Endothelial cell (in vitro differentiated cells): ENCODE measurements around the gene OTULIN. TPM values are rescaled to one million over a fixed set of nuclear protein-coding genes. Genes with fewer than 3 reads are reported as not detected.

Experiments used
- DNase-seq: peaks from one replicate; pipeline ENCODE4 v3.0.0; 2021; ENCODE audit warnings: low spot score
- H3K27ac Mint-ChIP-seq: one replicate; pipeline ENCODE4 v1.8.0; 2021; ENCODE audit warnings: mixed read lengths, inconsistent platforms; ENCODE audit not compliant: unreplicated experiment
- H3K27me3 Mint-ChIP-seq: one replicate; pipeline ENCODE4 v1.8.0; 2021; ENCODE audit warnings: mild to moderate bottlenecking, moderate library complexity, mixed read lengths, inconsistent platforms; ENCODE audit not compliant: unreplicated experiment
- H3K36me3 Mint-ChIP-seq: one replicate; pipeline ENCODE4 v1.8.0; 2021; ENCODE audit warnings: mild to moderate bottlenecking, low read depth, mixed read lengths, inconsistent platforms; ENCODE audit not compliant: unreplicated experiment
- H3K4me1 Mint-ChIP-seq: one replicate; pipeline ENCODE4 v1.8.0; 2021; ENCODE audit warnings: mild to moderate bottlenecking, mixed read lengths, inconsistent platforms; ENCODE audit not compliant: unreplicated experiment
- H3K4me3 Mint-ChIP-seq: one replicate; pipeline ENCODE4 v1.8.0; 2021; ENCODE audit warnings: mild to moderate bottlenecking, mixed read lengths, inconsistent platforms; ENCODE audit not compliant: unreplicated experiment
- H3K9me3 Mint-ChIP-seq: one replicate; pipeline ENCODE4 v1.8.0; 2021; ENCODE audit warnings: mixed read lengths, inconsistent platforms; ENCODE audit not compliant: unreplicated experiment
- total RNA-seq: library from RNA; stranded (reverse); fragmentation: NEBNext Ultra II Directional; extraction: Animal tissue kit (Norgen Biotek cat#: 25700); gene quantifications from one replicate; pipeline ENCODE4 v1.2.1, GENCODE V29; 2021; ENCODE audit not compliant: unreplicated experiment
- TF ChIP-seq, protein P1 (sequence below): fragments of 200-600 bp; sonication (generic); IDR thresholded peaks from one replicate; pipeline ENCODE4 v1.5.0; 2021; ENCODE audit warnings: antibody characterized with exemption; ENCODE audit not compliant: unreplicated experiment

OTULIN gene
- total RNA-seq, 1 donor from 2014 or later: 39.7 TPM

DNA sequence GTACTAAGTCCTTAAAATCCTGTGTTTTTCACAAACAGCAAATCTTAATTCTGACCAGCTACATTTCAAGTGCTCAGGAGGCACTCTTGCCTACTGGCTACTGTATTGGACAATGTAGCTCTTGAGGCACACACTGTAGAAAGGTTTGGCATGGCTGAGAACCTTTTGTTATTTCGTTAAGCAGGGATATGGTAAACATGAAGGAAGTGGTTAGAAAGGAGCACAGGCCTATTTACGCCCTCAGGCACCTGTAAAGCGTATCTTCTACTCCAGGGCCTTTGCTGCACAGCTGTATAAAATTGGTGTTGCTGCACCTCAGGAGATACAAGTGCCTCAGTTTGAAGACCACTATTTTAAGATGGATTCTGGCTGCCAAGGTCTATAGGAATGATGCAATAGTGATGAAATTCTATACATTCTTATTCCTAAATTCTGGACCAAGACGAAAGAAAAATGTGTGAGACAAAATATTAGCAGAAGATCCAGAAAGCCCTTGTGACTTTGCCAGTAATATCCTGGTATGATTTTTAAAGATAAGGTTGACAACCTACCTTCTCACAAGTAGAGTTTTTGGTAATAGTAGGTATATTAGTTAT, 9.3 kb upstream of the OTULIN start:
- Mint-ChIP-seq H3K4me3 (no peak overlapping the region), H3K27ac (no peak overlapping the region), H3K27me3 (no peaks in the 10 kb centered on the region), H3K36me3 (no peaks in the 10 kb centered on the region), H3K4me1 (no peaks in the 10 kb centered on the region), H3K9me3 (no peaks in the 10 kb centered on the region)
- TF ChIP-seq, protein P1, sequence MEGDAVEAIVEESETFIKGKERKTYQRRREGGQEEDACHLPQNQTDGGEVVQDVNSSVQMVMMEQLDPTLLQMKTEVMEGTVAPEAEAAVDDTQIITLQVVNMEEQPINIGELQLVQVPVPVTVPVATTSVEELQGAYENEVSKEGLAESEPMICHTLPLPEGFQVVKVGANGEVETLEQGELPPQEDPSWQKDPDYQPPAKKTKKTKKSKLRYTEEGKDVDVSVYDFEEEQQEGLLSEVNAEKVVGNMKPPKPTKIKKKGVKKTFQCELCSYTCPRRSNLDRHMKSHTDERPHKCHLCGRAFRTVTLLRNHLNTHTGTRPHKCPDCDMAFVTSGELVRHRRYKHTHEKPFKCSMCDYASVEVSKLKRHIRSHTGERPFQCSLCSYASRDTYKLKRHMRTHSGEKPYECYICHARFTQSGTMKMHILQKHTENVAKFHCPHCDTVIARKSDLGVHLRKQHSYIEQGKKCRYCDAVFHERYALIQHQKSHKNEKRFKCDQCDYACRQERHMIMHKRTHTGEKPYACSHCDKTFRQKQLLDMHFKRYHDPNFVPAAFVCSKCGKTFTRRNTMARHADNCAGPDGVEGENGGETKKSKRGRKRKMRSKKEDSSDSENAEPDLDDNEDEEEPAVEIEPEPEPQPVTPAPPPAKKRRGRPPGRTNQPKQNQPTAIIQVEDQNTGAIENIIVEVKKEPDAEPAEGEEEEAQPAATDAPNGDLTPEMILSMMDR: no peak
- DNase-seq: no peak

DNA sequence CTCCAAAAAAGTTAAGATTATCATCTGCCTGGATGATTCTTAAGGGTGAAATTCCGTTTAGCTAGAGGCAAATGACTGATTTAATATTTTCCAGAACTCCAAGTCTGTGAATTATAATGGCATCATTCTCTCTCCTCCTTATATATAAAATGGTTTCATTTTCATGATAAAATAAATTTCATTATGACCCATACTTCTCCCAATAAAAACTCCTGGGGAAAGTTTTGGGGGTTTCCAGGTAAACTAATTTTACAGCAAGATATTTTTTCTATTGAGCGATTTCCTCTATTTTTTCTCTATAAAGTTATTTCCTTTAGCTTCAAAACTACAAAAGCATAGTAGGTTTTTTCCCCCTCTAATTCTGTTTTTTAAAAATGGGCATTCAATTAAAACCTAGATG, 7.6 kb upstream of the OTULIN start:
- Mint-ChIP-seq H3K36me3 (no peaks in the 10 kb centered on the region), H3K9me3 (no peaks in the 10 kb centered on the region), H3K4me3 (no peak overlapping the region), H3K27ac (no peak overlapping the region), H3K4me1 (no peaks in the 10 kb centered on the region), H3K27me3 (no peaks in the 10 kb centered on the region)
- TF ChIP-seq, protein P1: no peak
- no peak for DNase-seq

DNA sequence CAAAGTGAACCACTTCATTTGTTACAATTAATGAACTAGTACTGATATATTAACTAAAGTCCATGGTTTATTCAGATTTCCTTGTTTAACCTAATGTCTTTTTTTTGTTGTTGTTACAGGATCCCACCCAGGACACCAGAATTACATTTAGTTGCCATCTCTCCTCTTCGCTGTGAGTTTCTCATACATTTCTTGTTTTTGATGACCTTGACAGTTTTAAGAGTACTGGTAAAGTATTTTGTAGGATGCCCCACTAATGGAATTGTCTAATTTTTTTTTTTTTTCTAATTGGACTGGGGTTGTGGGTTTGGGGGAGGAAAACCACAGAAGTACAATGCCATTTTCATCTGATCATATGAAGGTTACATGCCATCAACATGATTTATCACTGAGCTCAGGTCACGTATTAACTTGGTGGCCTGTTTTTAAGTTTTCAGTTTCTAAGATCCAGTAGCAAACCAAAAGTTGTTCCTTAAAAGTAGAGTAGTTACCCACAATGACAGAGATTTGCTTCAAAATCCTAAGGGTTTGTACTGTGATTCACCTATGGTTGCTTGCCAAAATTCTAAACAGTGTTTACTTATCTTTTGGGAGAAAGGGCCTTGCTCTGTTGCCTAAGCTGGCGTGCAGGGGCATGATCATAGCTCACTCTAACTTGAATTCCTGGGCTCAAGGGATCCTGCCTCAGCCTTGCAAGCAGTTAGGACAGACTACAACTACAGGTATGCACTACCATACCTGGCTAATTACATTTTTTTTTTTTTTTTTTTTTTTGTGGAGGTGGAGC, 4.5 kb upstream of the OTULIN start:
- Mint-ChIP-seq H3K27me3 (peaks cover 5% of the 10 kb centered on the region), H3K4me1 (peaks cover 6% of the 10 kb centered on the region), H3K36me3 (peaks cover 3% of the 10 kb centered on the region), H3K27ac (no peak overlapping the region), H3K4me3 (no peak overlapping the region), H3K9me3 (no peaks in the 10 kb centered on the region)
- TF ChIP-seq, protein P1: no peak
- no peak for DNase-seq

DNA sequence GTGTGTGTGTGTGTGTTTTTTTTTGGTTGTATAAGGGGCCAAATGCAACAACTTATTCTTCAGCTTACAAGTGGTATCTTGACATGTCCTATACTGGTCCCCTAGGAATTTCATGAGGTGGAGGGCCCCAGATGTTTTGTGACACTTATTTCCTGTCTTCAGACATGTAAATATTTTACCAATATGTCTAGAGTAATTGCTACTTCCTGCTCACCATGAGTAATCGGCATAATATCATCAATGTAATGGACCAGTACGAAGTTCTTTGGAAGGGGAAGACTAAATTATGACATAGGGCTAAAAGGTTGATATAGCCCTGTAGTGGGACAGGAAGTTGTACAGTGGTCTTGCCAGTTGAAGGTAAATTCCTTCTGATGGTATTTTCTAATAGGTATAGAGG, 3.7 kb upstream of the OTULIN start:
- TF ChIP-seq, protein P1: no peak
- peaks cover 7% of the 10 kb centered on the region for H3K36me3 Mint-ChIP-seq
- H3K4me3 Mint-ChIP-seq: no peak overlapping the region
- H3K4me1 Mint-ChIP-seq: peaks cover 13% of the 10 kb centered on the region
- H3K9me3 Mint-ChIP-seq: no peaks in the 10 kb centered on the region
- peaks cover 5% of the 10 kb centered on the region for H3K27me3 Mint-ChIP-seq
- no peak for DNase-seq
- no peak overlapping the region for H3K27ac Mint-ChIP-seq

DNA sequence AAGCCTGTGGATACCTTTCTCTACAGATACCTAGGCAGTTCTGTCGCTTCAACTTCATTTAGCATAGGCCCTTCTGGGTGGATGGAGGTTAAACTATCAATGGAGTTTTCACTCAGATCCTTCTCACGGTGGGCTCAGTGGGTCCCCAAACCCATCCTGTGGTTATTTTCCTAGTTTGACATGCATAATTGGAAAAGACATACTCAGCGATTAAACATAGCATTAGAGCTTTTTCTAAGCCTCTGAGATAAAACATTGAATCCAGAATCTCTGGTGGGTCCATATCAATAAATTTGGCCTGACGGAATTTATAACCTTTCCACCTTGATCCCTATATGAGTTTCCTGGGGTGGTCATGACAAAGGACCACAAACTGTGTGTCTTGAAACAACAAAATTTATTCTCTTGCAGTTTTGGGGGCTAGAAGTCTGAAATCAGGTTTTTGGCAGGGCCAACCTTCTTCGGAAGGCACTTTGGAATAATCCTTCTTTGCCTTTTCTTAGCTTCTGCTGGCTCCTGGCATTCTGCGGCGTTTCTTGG, 1.7 kb upstream of the OTULIN start:
- Mint-ChIP-seq H3K9me3 (no peaks in the 10 kb centered on the region), H3K27me3 (peaks cover 5% of the 10 kb centered on the region), H3K36me3 (peaks cover 7% of the 10 kb centered on the region), H3K27ac (no peak overlapping the region), H3K4me1 (peaks cover 26% of the 10 kb centered on the region), H3K4me3 (peak overlapping the region; percentile 95)
- no peak for DNase-seq
- TF ChIP-seq, protein P1: no peak
